Gastroesophageal sphincter (tissue), 4 donors: ENCODE measurements around the gene ARRDC1. TPM values are rescaled to one million over a fixed set of nuclear protein-coding genes. Genes with fewer than 3 reads are reported as not detected.
"Not testable (repeated sequence)": the region's sequence is repeated elsewhere in the genome, so short reads cannot be mapped to it uniquely, and the experiment has no call there.

ENCODE experiments used
- ATAC-seq: fragments of 150-250 bp; one replicate; pipeline ENCODE4 v1.9.1; 2016; ENCODE audit warnings: mild to moderate bottlenecking, moderate library complexity
- H3K27ac ChIP-seq, 4 donors: fragments of 200-600 bp; sonication (generic) in 3 of 4; 1 replicate in 3 of 4; 2 replicates in 1 of 4; pipeline ENCODE4 v1.5.1; 2016 to 2019
- H3K27me3 ChIP-seq: fragments of 200-600 bp; sonication (generic); one replicate; pipeline ENCODE4 v1.5.1; 2019
- H3K36me3 ChIP-seq, 2 donors: fragments of 200-600 bp; sonication (generic); one replicate each; pipeline ENCODE4 v1.5.1; 2019; ENCODE audit warnings: control low read depth in 1 of 2
- H3K4me1 ChIP-seq, 3 donors: fragments of 200-600 bp; sonication (generic); 1 replicate in 2 of 3; 2 replicates in 1 of 3; pipeline ENCODE4 v1.5.1; 2016 to 2019; ENCODE audit warnings: control low read depth in 2 of 3
- H3K4me3 ChIP-seq, 2 donors: fragments of 200-600 bp; sonication (generic); one replicate each; pipeline ENCODE4 v1.5.1; 2019; ENCODE audit warnings: mild to moderate bottlenecking in 1 of 2, moderate library complexity in 1 of 2
- H3K9me3 ChIP-seq, 3 donors: fragments of 200-600 bp; sonication (generic); one replicate each; pipeline ENCODE4 v1.5.1; 2017 to 2019; ENCODE audit warnings: control low read depth in 2 of 3
- EP300 ChIP-seq: sonication (generic); formaldehyde crosslinking; IDR thresholded peaks from one replicate; pipeline ENCODE4 v1.6.1; 2017; ENCODE audit warnings: antibody characterized with exemption, mild to moderate bottlenecking
- POLR2A ChIP-seq, 2 donors: fragments of 450-650 bp; IDR thresholded peaks; one replicate each; pipeline ENCODE4 v1.6.1; 2017; ENCODE audit warnings: antibody characterized with exemption in 2 of 2, mild to moderate bottlenecking in 2 of 2, moderate library complexity in 1 of 2
- POLR2AphosphoS5 ChIP-seq: sonication (generic); formaldehyde crosslinking; IDR thresholded peaks from one replicate; pipeline ENCODE4 v1.6.1; 2017; ENCODE audit warnings: antibody characterized with exemption
- WGBS, 2 donors: methylation state at CpG; one replicate each; pipeline ENCODE4 v1.1.5; 2018; ENCODE audit warnings: low coverage in 1 of 2; 5-methylcytosine and 5-hydroxymethylcytosine counted together
- total RNA-seq, 4 donors: library from RNA; depleted of rRNA; stranded (reverse); fragments of >200 nt; gene quantifications; one replicate each; pipeline ENCODE4 v1.1.0, GENCODE V29; 2016
- TF ChIP-seq, protein P1 (sequence below), 4 experiments: fragments of 200-600 bp in 2 of 4; fragments of 450-650 bp in 2 of 4; sonication (generic) in 1 of 4; IDR thresholded peaks; one replicate each; pipeline ENCODE4 v1.5.1; 2017 to 2019; ENCODE audit warnings: antibody characterized with exemption in 4 of 4, mild to moderate bottlenecking in 2 of 4, moderate library complexity in 2 of 4

ARRDC1 gene
- total RNA-seq, 4 donors from 2014 or later = 16.0 to 25.1 (median 21.9) TPM

DNA sequence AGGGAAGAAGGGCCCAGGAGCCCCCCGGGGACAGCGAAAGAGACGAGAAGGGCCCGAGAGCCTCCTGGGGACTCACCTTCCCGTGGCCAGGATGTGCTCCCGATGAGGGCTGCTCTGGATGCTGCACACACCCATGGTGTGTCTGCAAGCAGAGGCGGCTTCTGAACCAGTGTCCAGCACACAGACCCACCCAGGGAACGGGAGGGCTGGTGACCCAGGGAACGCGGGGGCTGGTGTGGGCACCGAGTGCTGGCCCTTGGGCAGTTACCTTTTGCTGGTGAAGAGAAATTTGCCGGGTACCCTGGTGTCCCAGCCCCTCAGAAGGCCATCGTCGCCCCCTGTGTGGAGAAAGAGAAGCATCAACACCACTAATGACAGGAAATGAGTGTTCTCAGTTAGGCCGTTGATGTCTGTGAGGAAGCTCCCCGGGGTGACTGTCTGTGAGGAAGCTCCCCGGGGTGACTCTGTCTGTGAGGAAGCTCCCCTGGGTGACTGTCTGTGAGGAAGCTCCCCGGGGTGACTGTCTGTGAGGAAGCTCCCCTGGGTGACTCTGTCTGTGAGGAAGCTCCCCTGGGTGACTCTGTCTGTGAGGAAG is 40.6 kb upstream of the ARRDC1 start:
- no peak for TF ChIP-seq POLR2AphosphoS5
- 82 to 100% methylated on average over 2 to 8 of the region's 18 CpGs for WGBS, 2 donors

GRCh38 chr9:137568445-137568844 is 37.0 kb upstream of the ARRDC1 start:
- H3K36me3 ChIP-seq = peaks cover 0 to 56% of the 10 kb centered on the region in 2 donors
- WGBS, 2 donors = 86% methylated on average over 2 of the region's 5 CpGs; no CpG with 5 or more reads in 1 of the 2 donors

More for the DNA sequence above, 40.6 kb upstream of the ARRDC1 start:
- Histone ChIP-seq H3K27me3 (no peaks in the 10 kb centered on the region), H3K27ac (no peak overlapping the region), H3K36me3 (peaks cover 0 to 52% of the 10 kb centered on the region in 2 donors), H3K4me1 (no peaks in the 10 kb centered on the region), H3K9me3 (no peaks in the 10 kb centered on the region), H3K4me3 (no peak overlapping the region)
- peak; percentile 13 for ATAC-seq

GRCh38 chr9:137569609-137570203 is 35.8 kb upstream of the ARRDC1 start:
- Histone ChIP-seq H3K4me3 (no peak overlapping the region), H3K9me3 (no peaks in the 10 kb centered on the region), H3K27ac (no peak overlapping the region), H3K27me3 (no peaks in the 10 kb centered on the region), H3K4me1 (no peaks in the 10 kb centered on the region), H3K36me3 (peaks cover 0 to 56% of the 10 kb centered on the region in 2 donors)
- no peak for ATAC-seq
- whole genome bisulfite sequencing, 2 donors = 92 to 100% methylated on average over 1 to 5 of the region's 5 CpGs
- TF ChIP-seq EP300 (no peak), POLR2AphosphoS5 (no peak), POLR2A (IDR thresholded peaks at IDR 0.05) (no peak)
- TF ChIP-seq, protein P1, sequence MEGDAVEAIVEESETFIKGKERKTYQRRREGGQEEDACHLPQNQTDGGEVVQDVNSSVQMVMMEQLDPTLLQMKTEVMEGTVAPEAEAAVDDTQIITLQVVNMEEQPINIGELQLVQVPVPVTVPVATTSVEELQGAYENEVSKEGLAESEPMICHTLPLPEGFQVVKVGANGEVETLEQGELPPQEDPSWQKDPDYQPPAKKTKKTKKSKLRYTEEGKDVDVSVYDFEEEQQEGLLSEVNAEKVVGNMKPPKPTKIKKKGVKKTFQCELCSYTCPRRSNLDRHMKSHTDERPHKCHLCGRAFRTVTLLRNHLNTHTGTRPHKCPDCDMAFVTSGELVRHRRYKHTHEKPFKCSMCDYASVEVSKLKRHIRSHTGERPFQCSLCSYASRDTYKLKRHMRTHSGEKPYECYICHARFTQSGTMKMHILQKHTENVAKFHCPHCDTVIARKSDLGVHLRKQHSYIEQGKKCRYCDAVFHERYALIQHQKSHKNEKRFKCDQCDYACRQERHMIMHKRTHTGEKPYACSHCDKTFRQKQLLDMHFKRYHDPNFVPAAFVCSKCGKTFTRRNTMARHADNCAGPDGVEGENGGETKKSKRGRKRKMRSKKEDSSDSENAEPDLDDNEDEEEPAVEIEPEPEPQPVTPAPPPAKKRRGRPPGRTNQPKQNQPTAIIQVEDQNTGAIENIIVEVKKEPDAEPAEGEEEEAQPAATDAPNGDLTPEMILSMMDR (IDR thresholded peaks at IDR 0.05) = no peak

More at GRCh38 chr9:137568445-137568844, 37.0 kb upstream of the ARRDC1 start:
- H3K27ac ChIP-seq, H3K4me1 ChIP-seq, ATAC-seq, H3K4me3 ChIP-seq, H3K9me3 ChIP-seq, H3K27me3 ChIP-seq: not testable (repeated sequence)

- WGBS, 2 donors = 100% methylated on average over 1 to 2 of the region's 3 CpGs
- H3K9me3 ChIP-seq = no peaks in the 10 kb centered on the region
- no peak for TF ChIP-seq POLR2A (IDR thresholded peaks at IDR 0.05)
- TF ChIP-seq, protein P1 (IDR thresholded peaks at IDR 0.05) = no peak
- TF ChIP-seq EP300 = no peak
- no peak for TF ChIP-seq POLR2AphosphoS5
- ATAC-seq = no peak
- H3K36me3 ChIP-seq = peaks cover 0 to 61% of the 10 kb centered on the region in 2 donors
- H3K4me1 ChIP-seq = no peaks in the 10 kb centered on the region
- no peak overlapping the region for H3K27ac ChIP-seq
- H3K27me3 ChIP-seq = no peaks in the 10 kb centered on the region
- no peak overlapping the region for H3K4me3 ChIP-seq
These were observed 34.9 kb upstream of the ARRDC1 start for GRCh38 chr9:137570566-137570965.

GRCh38 chr9:137574192-137574591 is 31.3 kb upstream of the ARRDC1 start:
- H3K9me3 ChIP-seq = no peaks in the 10 kb centered on the region
- peaks cover 0 to 31% (median 11%) of the 10 kb centered on the region in 3 donors for H3K4me1 ChIP-seq
- no peak overlapping the region for H3K27ac ChIP-seq
- H3K36me3 ChIP-seq = peaks cover 0 to 65% of the 10 kb centered on the region in 2 donors
- TF ChIP-seq POLR2A (IDR thresholded peaks at IDR 0.05) (no peak), EP300 (no peak)
- TF ChIP-seq, protein P1 (IDR thresholded peaks at IDR 0.05) = no peak
- ATAC-seq = no peak
- H3K4me3 ChIP-seq = no peak overlapping the region
- 88% methylated on average over 4 of the region's 10 CpGs; no CpG with 5 or more reads in 1 of the 2 donors for WGBS, 2 donors
- no peaks in the 10 kb centered on the region for H3K27me3 ChIP-seq

GRCh38 chr9:137575364-137575715 is 30.1 kb upstream of the ARRDC1 start:
- 72 to 80% methylated on average over 8 of the region's 9 CpGs for WGBS, 2 donors
- Histone ChIP-seq H3K36me3 (peaks cover 0 to 62% of the 10 kb centered on the region in 2 donors), H3K27ac (no peak overlapping the region), H3K9me3 (no peaks in the 10 kb centered on the region), H3K4me1 (peaks cover 0 to 43% (median 11%) of the 10 kb centered on the region in 3 donors), H3K4me3 (no peak overlapping the region), H3K27me3 (no peaks in the 10 kb centered on the region)
- TF ChIP-seq POLR2AphosphoS5 (no peak), EP300 (no peak), POLR2A (IDR thresholded peaks at IDR 0.05) (no peak)
- TF ChIP-seq, protein P1 (IDR thresholded peaks at IDR 0.05) = no peak
- ATAC-seq = no peak
